ENCODE measurements around the gene PTPRM.

Gene PTPRM

DNA sequence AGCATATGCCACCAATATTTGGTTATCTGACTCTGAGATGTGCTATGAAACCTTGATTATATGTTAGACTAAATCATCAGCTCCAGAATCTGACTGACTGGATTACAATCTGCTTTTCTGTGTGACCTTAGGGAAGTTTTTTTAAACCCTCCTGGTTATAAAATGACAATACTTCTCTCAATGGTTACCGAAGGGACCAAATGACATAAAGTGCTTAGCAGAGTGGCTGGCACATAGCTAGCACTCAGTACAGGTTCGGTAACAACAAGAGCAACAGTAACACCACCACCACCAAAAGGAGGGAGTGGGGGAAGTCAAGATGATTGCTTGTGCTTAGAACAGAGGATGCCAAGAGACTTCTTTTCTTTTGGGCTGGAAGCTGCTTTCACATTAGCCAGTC lies 306.2 kb downstream of the PTPRM start:
- no peak for DNase-seq

- no peak for DNase-seq
Observed at GRCh38 chr18:7876354-7877104, 309.4 kb downstream of the PTPRM start.

- no peak for DNase-seq
Observed at GRCh38 chr18:7877609-7878008, 310.5 kb downstream of the PTPRM start.

- no peak for DNase-seq
Observed at GRCh38 chr18:7878265-7879211, 311.4 kb downstream of the PTPRM start.

GRCh38 chr18:7879717-7880116 lies 312.6 kb downstream of the PTPRM start:
- no peak for DNase-seq

- DNase-seq, result no peak
Observed at GRCh38 chr18:7885865-7886264, 318.7 kb downstream of the PTPRM start.

GRCh38 chr18:7886436-7886835 lies 319.3 kb downstream of the PTPRM start:
- no peak for DNase-seq

DNA sequence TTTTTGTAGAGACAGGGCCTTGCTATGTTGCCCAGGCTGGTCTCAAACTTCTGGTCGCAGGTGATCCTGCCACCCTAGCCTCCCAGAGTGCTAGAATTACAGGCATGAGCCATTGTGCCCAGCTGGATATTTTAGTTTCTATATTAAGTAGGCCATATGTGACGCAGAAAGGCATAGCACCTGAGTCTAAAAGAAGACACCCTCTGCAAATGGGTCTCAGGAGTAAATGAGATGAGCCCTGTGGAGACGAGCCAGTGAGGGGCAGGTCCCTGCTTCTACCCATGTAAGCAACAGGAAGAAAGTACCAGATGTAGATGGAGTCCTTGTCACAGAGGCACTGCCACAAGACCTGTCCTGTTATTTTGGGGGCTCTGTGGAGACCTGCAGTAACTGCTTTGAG lies 322.4 kb downstream of the PTPRM start:
- DNase-seq, result no peak

GRCh38 chr18:7890075-7890474 lies 323.0 kb downstream of the PTPRM start:
- no peak for DNase-seq

- DNase-seq, result no peak
Observed at GRCh38 chr18:7892556-7892955, 325.4 kb downstream of the PTPRM start.

GRCh38 chr18:7894592-7894991 lies 327.5 kb downstream of the PTPRM start:
- no peak for DNase-seq

DNA sequence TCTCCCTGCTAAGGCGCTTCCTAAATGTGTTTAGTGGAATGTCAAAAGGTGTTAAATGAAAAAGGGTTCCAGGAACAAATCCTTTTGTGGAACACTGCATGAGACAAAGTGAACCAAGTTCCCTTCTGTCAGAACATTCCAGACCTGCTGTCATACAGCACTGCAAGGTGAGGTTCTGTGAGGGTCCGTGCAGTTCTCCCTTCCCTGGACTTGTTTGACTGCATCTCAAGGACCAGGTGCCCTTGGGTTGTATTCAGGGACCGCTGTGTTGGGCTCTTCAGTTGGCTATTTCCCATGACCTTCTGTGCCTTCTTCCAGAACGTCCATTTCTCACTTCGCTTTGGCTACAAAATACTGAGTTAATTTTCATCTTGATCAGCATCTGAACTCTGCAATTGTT lies 328.2 kb downstream of the PTPRM start:
- no peak for DNase-seq

GRCh38 chr18:7896161-7896560 lies 329.0 kb downstream of the PTPRM start:
- DNase-seq, result no peak

DNA sequence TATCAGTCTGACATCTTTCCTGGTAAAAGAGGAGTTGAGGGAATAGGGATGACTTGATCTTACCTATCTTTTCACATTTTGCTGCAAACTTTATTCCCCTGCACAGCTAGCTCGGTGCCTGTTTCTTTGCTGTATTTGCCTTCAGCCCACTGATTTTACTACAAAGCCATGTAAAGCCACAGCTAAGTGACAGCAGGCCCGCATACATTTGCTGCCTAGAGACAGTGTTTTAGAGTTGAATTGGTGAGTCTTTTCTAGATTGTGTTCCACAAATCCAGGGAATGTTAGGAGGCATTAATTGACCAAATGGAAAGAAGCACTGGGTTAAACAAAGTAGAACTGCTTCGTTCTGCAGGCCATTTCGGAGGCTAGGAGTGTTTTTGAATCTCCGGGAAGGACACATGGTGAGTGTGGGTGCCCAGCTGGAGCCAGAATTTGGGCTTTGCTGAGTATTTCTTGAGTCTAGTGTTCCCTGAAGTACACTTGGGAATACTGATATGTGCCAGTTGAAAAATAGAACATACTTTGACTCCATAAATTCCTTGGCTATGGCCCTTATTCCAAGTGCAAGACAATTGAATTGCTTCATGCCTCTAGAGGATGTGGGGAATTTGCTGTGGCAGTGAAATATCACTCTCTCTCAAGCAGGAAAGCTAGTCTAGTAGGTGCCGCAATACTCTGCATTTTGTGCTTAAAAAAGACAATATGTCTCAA lies 329.8 kb downstream of the PTPRM start:
- no peak for DNase-seq

DNA sequence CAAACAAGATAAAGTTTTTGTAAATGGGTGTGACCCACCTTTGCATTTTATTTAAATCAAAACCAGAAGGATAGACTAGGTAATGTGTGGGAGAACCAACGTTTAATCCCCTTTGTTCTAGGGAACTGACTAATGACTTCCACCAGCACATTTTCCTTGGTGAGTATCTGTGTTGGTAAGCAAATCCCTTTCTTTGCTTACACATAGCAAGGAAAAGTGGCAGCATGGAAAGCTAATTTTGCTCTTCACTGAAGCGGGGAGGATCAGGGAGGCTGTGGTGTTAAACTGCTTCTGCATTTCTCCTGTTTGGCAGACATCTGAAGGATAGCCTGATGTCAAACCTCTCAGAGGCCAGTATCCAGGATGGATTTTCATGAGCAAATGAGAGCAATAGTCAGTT lies 331.1 kb downstream of the PTPRM start:
- no peak for DNase-seq

- DNase-seq, result no peak
Observed at GRCh38 chr18:7899078-7899477, 332.0 kb downstream of the PTPRM start.

DNA sequence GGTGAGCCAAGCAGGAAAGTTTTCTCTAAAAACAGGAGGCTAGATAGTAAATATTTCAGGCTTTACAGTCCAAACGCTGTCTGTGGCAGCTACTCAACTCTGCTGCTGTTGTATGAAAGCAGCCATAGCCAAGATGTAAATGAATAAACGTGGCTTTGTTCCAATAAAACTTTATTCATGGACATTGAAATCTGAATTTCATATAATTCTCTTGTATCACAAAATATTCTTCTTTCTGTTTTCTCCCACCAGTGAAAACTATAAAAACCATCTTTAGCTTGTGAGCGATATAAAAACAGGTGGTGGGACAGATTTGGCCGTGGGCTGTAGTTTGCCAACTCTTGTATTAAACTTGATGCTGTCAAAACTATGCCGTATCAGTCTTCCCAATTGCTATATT lies 333.0 kb downstream of the PTPRM start:
- DNase-seq, result no peak

GRCh38 chr18:7901657-7902056 lies 334.5 kb downstream of the PTPRM start:
- no peak for DNase-seq

DNA sequence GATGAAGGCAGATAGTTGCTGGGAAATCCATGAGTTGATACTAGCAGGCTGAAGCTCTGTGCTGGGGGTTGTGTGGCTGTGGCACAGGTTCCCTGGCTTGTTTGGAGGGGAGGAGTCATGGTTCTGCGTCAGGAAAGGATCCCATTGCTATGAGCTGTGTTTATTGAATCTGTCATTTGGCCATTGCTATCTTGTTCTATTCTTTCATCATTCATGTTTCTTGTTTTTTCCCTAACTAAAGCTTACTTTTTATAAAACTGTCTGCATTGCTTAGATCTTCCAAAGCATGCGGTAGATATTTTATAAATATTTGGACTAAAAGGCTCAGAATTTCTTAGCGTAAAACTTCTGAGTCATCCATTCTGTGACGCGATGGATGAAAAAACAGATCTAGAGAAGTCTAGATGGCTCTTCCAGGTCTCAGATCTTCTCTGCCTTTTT lies 335.3 kb downstream of the PTPRM start:
- DNase-seq, result no peak

GRCh38 chr18:7904529-7904928 lies 337.4 kb downstream of the PTPRM start:
- DNase-seq, result no peak

GRCh38 chr18:7908681-7909299 lies 341.7 kb downstream of the PTPRM start:
- no peak for DNase-seq

DNA sequence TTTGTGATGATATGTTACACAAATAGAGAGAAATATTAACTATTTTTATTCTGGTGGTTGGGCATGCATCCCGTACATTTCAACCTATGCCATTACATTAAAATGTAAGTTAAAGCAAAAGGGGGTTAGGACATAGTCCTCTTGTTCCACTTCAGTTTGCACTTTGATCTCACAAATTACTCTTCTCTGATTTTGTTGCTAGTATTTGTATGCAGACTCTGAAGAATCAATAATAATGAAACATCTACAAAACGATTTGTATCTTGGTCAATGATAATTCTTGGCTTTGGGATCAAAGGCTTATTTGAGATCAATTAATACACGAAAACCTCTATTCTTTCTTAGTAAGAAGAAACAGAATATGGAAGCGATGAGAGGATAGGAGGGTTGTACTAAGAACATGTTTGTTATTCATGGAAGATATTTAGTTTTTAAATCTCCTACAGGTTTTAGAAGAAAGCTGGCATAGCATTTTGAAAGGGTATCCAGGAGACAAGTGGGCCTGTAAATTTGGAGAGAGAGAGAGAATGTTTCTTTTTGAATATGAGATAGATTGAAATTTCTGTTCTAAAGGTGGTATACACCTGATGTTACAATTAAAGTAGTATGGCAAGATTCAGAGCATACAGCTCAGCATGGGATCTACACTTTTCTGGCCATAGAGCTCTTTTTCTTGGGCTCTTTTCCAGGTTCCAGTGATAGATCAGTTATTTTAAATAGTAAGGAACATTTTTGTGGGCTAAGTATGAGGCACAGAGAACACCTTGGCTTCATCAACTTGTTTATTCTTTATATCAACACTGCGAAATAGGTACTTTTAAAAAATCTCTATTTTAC lies 347.9 kb downstream of the PTPRM start:
- no peak for DNase-seq
